Activated T-cell treated with anti-CD3 and anti-CD28 coated beads for 48 hours (primary cell): ENCODE results near the gene RAB18.
"Not testable (repeated sequence)": the region's sequence is repeated elsewhere in the genome, so short reads cannot be mapped to it uniquely, and the experiment has no call there.

Source experiments
- DNase-seq: peaks from one replicate; pipeline ENCODE4 v3.0.0-alpha.2; 2020; ENCODE audit warnings: low read depth

The RAB18 gene

GRCh38 chr10:27504808-27505460 is 830 bp downstream of the RAB18 start:
- no peak for DNase-seq

GRCh38 chr10:27505537-27505936 is 1.4 kb downstream of the RAB18 start:
- not testable (repeated sequence) for DNase-seq

GRCh38 chr10:27506280-27506679 is 2.2 kb downstream of the RAB18 start:
- no peak for DNase-seq

GRCh38 chr10:27512548-27512947 is 8.4 kb downstream of the RAB18 start:
- no peak for DNase-seq

GRCh38 chr10:27513451-27514191 is 9.5 kb downstream of the RAB18 start:
- DNase-seq = no peak

- no peak for DNase-seq
These were observed 10.1 kb downstream of the RAB18 start for GRCh38 chr10:27514243-27514642.

- DNase-seq = no peak
These were observed 14.2 kb downstream of the RAB18 start for GRCh38 chr10:27518261-27518660.

GRCh38 chr10:27525819-27526218 is 21.7 kb downstream of the RAB18 start:
- no peak for DNase-seq

- DNase-seq = no peak
These were observed 22.1 kb downstream of the RAB18 start for GRCh38 chr10:27526242-27526641.

- no peak for DNase-seq
These were observed 23.7 kb downstream of the RAB18 start for GRCh38 chr10:27527666-27528295.

GRCh38 chr10:27529010-27529783 is 25.1 kb downstream of the RAB18 start:
- no peak for DNase-seq

GRCh38 chr10:27530477-27530876 is 26.4 kb downstream of the RAB18 start:
- DNase-seq = no peak

- DNase-seq = no peak
These were observed 27.3 kb downstream of the RAB18 start for GRCh38 chr10:27531336-27531847.

GRCh38 chr10:27534161-27534700 is 30.1 kb downstream of the RAB18 start:
- no peak for DNase-seq

- no peak for DNase-seq
These were observed 31.2 kb downstream of the RAB18 start for GRCh38 chr10:27535317-27535716.

GRCh38 chr10:27536437-27536836 is 32.3 kb downstream of the RAB18 start:
- no peak for DNase-seq

GRCh38 chr10:27537166-27537565 is 33.1 kb downstream of the RAB18 start:
- DNase-seq = no peak

- no peak for DNase-seq
These were observed 33.7 kb downstream of the RAB18 start for GRCh38 chr10:27537787-27538186.

GRCh38 chr10:27540672-27541071 is 36.6 kb downstream of the RAB18 start:
- no peak for DNase-seq

GRCh38 chr10:27541796-27542729 is 38.0 kb downstream of the RAB18 start:
- no peak for DNase-seq

- no peak for DNase-seq
These were observed 38.7 kb downstream of the RAB18 start for GRCh38 chr10:27542812-27543211.
